Measurements from ENCODE around the gene KIRREL3.

Gene KIRREL3

DNA sequence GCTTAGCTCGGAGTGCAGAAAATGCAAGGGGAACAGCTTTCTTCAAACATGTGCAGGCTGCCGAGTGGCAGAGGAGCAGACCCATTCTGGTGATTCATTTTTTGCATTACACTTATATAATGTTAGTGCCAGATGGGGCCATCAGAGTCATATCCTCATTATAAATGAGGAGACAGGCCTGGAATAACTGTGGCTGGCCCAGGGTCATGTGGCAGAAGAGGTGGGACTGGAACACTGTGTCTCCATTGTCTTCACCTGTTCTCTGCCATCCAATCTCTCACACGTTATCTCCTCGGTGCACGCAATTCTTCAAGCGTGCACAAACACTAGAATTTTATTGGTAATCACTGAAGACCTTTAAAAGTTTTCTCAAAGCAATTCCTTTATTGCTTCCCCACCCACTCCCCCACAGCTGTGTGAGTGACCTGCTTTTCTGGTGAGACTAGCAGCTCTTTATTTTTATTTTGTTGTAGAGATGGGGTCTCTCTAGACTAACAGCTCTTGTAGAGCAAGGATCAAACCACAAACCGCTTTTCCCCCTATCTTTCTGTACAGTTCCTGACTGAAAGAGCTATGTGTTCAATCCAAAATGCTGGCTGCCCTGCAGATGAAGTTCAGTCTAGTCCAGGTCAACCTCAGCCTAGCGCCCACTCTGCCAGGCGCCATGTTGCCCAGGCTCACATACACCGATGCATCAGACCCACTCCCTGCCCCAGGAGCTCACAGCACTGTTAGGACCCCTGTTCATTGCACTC is 569.8 kb downstream of the KIRREL3 start:
- DNase-seq: no peak

DNA sequence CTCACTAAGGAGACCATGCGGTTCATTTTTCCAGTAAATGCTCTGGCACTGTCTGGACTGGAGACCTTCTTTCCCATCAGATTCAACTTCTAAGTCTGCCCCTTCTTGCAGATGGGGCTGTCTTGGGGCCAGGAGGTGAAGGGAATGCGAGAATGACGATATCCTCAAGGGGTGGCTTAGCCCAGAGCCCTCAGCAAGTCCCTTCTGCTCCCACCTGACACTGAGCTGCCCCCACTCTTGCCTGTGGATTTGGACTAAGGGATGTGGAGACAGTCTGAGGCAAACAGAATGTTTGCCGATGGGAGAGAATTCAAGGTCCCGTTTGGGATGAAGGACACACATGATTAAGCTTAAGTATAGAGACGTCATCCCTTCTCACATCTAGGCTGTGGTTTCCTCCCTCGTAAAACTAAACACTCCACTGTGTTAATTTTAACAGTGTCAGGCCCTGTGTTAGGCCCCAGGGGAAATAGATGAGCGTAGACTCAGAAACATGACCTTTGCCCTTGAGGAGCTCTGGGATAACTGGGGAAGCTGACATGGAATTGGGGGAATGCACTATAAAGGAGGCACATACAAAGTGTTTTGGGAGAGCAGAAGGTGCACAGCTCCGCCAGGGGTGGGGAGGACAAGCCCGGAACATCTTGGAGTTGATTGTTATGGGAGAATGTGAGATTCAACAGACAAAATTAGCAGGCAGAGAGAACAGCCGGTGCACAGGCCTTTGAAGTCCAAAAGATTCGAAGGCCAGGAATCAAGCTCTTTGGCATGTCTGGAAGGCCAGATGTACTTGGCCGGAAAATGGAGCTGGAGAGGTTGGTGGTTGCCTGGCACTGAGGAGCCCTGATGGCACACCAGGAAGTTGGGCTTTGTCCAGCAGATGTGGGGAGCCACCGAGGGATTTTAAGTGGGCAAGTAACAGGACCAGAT is 573.5 kb downstream of the KIRREL3 start:
- DNase-seq: no peak

DNA sequence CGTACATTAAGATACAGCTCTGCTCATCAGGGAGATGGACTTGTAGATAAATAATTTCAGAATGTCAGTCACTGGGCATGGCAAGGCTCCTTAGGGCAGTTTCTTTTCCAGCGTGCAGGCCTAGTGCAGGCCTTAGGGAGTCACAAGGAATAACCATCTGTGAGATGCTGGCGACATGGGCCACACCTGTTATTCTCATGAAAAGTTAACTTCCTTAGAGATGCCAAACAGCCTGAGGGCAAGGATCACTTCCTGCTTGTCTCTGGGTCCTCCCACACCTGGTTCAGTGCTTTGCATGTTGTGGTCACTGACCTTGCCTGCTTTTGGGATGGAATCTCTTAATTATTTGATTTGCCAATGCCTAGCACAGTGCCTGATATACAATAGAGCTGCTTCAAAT is 574.5 kb downstream of the KIRREL3 start:
- DNase-seq: no peak

DNA sequence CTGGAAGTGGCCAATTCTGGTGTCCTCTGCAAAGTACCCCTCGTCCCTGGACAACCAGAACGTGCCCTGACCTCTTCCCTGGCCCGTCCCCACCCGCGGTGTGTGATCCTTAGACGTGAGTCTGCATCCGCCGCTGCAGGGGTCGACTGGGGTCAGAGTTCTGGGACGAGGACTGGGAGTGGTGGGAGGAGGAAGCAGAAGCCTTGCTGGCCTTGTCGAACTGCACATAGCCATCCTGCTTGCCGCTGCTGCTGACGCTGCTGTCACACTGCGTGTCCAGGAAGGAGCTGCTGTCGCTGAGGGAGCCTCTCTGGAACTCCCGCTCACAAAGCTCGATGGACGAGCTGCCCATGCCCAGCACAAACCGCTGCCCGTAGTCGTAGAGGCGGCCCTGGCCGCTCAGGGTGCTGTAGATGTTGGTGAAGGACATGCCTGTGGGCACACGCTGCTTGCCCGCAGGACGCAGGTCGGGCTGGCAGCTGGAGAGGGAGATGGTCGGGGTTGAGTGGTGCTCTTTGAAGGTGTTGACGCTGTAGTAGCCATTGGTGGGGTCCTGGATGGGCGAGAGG is 576.0 kb downstream of the KIRREL3 start:
- DNase-seq: no peak

DNA sequence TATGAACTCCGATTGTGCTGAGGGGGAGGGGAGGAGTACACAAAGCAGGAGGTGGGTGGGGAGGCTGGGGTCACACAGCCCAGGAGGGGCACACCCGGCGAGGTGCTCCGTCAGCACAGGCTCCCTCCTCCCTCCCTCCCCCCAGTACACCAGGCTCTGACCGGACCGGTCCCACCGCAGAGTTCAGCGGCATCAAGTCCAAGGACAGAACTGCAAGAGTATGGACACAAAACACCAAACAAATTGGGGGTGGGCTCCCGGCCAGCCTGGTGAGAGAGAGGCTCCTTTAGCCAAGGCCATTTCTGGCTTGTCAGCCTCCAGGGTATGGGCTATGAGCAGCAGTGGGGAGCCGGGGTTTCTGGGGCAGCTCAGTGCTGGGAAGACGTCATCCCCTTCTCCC is 576.8 kb downstream of the KIRREL3 start:
- no peak for DNase-seq

DNA sequence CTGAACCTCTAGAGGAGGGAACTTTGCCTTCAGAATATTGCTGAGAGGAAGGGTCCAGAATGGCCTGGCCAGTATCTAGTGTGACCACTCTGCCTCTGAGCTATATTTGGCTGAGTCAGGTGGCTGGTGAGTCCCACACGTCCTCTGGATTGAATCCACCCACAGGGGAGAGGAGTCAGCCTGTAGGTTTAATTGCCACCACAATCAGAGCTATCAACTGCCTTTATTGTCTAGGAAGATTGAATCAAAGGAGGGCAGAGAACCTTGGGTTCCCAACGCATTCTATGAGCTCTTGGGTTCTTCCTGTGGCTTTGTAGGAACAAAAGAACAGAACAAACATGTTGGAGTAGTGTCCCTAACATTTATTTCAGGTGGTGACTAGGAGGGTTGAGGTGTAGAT is 577.4 kb downstream of the KIRREL3 start:
- DNase-seq: no peak

DNA sequence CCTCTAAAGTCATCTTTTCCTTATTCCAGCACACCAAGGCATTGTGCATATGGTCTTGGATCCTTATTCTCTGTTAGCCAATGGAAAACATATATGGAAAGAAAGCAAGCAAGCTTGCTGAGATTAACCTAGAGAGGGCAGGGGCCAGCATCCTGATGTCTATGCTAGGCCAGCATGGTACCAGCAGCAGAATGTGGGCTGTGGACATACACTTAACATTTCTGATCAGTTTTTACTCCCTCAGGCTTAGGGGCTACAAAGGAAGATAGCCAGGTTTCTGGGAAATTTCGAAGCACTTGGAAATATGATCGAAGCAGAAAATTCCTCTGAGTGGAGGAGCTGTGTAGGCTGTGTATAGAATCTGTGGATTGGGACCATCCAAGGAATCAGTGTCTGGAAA is 578.1 kb downstream of the KIRREL3 start:
- DNase-seq: no peak

DNA sequence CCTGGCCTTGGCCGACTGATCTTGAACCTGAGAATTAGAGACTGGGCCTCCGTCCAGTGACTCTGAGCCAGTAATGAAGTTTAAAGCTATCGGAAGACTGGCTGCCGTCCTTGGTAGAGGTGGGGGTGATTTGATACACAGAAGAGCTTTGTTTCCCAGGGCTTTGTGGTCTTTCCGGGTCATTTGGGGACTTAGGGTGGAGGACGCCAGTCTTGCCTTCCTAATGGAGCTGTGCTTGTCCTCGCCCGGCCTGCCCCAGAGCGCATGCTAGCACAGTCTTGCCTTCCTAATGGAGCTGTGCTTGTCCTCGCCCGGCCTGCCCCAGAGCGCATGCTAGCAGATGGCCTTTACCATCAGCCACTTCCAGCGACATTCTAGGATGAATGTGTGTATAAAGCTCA is 579.3 kb downstream of the KIRREL3 start:
- no peak for DNase-seq

DNA sequence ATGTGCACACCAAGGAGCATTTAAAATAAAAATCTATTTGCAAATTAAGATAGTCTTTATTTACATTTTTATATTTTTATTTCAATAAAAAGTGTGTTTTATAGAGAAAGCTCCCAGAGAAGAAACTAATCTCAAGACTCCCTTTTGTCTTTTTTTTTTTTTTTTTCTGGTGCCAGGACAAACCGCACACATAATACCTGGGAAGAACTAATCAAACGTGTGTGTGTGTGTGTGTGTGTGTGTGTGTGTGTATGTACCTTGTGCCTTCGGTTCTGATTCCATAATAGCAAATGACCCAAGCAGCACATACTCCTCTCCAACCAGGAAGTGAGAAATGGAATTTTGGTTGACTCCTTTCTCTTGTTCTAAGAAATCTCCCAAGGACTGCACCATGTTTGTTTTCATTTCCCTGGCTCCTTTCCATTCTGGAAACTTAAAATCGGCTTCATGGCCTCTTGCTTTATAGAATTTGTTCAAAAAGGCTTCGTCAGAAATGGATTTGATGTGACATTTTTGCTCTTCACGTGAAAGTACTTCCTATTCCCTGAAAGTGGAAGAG is 579.8 kb downstream of the KIRREL3 start:
- DNase-seq: no peak

DNA sequence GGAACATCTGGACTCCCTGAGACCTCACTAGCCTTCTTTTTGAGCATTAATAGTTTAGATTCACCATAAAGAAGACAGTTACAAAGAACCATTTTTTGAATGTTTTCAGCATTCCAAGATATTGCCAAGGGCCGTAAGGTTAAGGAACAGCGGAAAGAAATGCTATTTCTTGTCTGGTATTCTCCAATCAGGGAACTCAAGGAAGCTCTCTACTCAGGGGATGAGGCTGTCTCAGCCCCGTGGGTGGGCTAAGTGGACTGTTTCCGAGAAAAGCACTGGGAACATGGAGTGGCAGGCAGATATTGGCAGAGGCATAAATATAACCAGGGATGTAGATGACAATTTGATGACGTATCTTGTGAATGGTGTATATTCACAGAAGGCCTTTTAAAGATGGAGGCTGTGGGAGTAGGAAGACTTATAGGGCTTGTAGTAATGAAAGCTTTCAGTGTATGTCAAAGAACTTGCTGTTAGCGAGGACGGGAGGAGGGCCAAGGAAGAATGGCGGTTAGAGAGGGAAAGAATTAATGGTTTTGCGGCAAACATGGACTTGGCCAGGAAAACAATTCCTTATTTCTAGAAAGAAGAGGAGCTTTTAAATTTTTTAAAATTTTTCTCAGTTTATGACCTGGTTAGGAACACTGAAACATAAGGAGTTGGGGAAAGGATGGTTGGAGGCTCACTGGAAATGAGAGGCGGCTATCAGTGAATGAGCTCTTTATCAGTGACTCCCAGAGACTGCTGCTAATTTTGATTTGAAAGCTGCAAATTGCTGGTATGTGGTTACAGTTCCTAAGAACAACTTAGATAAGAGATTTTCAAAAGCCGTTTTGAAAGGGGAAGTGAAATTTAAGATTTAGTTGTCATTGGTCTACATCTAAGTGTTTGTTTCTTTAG is 580.5 kb downstream of the KIRREL3 start:
- DNase-seq: no peak

DNA sequence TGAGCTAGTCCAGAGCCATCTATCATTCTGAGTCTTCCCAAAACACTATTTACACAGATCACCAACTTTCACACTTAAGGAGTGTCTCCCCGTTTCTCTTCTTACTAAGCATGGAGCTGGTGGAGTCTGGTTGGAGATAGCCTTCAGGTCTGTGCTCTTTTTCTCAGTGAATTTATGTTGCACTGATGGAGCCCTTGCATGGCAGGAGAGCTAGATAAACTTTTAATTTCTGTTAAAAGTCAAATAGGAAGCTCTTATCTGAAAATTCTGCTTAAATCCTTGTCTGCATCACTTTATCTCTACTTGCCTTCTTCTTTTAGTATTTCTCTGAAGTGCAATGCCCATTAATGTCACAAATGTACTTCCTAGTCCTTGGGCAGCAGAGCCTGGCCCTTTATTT is 581.7 kb downstream of the KIRREL3 start:
- DNase-seq: no peak

DNA sequence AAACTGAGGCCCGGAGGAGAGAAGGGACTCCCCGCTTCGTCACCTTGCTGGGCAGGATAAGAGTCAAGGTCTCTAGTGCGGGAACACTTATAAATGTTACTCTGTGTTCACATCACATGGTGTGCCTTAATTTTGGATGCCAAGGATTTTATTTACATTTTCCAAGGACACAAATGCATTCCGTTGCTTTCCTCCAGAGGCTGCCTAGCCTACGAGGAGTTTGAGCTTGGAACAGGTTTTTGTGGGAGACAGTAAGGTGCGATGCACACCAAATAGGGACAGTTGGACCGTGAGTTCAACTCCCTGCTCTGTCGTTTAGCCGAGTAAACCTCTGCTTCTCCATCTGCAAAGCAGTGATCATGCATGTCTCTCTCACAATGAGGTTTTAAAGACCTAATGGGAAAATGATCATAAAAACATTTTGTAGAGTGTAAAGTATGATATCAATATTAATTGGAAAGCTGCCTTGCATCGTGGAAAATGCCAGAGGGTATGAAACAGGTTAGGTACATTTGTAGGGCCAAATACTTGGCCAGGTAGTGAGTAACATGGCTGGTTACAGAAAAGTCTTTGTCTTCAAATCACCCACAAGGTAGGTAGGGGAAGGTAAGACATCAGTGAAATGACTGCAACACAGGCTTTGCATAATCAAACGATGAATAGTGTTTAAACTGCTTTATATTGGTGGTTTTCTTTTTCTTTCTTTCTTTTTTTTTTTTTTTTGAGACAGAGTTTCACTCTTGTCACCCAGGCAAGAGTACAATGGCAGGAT is 583.3 kb downstream of the KIRREL3 start:
- no peak for DNase-seq

DNA sequence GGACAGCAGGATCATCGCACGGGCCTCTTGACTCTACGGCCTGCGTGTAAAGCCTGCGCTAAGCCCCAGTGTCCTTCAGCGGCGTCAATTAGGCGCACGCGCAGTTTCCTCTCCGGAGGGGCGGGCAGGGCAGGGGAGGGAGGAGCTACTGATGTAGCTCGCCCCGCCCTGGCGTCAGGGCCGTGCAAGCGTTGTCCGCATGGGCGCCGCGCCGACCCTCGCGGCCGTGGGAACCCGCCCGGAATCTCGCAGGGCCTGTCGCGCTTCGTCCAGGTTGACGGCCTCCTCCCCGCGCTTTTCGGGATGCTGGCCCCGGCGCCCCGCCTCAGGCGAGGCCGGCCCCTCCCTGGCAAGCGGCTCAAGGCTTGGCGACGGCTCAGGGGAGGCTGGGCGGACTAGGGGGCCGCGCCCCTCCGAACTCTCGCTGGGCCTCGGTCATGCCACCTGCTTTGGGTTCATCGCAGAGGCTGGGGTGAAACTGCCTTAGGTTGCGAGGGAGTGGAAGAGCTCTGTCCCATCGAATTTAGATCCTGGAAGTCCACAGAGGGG is 584.0 kb downstream of the KIRREL3 start:
- peak; percentile 75 to 85 for DNase-seq

DNA sequence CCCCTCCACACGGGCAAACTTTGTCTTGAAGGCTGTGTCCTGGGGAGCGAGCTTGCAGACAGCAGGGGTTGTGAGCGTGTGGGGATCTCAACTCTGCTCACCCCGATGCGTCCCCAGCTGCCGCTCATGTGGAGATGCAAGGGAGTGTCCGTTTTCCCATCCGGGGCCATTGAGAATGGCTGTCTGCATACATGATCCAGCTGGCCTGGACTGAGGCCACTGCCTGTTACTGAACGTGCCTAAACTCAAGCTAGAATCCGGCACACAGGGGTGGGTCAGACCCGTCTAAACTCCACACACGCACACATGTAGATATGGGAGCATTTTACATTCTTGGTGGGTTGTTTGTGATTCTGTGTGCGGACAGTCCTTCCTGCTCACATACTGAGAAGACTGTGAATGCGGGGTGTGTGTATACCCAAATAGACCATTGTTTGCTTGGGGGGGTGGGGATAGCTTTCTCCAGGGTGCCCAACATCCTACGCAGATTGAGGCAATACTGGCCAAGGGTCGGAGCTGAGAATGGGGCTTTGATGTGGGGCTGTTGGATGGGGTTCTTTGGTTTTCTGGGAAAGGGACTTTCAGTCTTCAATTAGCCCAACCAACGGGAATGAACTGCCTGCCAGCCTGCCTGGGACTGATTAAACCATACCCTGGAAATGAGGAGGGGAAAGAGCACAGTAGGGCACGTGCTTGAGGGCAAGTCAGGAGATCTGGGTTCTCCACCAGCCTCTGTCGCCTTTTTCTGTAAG is 584.7 kb downstream of the KIRREL3 start:
- DNase-seq: no peak

DNA sequence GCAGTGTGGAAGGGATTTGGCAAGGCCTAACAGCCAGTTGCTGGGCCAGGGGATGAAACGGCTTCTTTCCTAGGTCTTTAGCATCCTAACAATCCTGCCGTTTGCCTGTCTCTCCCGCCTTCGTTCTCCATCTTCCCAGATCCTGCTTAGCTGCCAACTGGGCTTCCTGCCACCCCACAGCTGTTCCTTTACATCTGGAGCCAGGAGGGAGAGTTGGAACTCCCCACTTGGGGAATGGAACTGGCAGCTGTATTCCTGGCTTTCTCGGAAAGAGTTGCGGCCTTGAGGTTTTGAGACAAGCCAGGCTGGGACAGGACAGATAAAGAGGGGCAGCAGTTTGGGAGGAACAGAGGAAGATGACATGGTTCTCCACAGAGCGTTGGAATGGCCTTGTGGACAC is 585.4 kb downstream of the KIRREL3 start:
- no peak for DNase-seq

DNA sequence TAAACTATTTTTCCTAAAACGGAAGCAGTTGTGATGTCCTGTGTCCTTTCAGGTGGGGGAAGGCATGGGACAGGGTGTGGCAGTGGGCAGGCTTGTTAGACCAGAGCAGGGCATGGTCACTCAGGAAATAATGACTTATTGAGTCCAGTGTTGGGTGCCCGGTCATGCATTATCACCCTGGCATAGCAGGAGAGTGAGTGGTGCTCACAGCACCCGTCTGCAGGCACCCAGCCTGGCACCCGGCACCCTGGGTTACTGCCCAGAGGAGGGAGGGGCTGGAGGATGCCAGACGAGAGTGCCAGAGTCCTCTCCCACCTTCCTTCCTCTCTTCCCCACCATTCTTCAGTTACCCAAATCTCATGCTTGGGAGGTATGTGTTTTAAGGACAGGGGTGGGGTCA is 586.0 kb downstream of the KIRREL3 start:
- no peak for DNase-seq

DNA sequence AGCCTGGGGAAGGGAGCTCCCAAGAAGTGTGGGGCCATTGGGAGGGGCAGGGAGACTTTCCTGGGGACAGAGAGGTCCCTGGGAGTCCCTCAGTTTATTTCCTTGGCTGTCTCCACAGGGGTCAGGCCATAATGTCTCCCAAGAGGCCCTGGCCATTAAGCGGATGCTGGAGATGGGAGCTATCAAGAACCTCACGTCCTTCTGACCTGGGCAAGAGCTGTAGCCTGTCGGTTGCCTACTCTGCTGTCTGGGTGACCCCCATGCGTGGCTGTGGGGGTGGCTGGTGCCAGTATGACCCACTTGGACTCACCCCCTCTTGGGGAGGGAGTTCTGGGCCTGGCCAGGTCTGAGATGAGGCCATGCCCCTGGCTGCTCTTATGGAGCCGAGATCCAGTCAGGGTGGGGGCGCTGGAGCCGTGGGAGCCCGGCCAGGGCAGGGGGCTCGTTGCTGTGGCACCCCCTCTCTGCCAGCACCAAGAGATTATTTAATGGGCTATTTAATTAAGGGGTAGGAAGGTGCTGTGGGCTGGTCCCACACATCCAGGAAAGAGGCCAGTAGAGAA is 586.6 kb downstream of the KIRREL3 start:
- no peak for DNase-seq

DNA sequence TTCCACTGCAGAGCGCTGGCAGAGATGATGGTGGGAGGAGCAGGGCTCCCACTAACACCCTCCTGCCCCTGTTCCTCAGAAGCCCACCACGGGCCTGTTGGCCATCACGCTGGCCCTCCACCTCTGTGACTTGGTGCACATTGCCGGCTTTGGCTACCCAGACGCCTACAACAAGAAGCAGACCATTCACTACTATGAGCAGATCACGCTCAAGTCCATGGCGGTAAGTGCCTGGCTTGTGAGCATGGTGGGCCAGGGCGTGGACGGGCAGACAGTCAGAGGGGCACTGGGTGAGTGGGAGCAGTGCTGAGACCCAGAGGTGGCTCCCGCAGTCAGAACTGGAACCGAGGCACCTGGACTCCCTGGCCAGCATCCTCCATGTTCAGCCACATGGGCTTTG is 587.1 kb downstream of the KIRREL3 start:
- DNase-seq: no peak

DNA sequence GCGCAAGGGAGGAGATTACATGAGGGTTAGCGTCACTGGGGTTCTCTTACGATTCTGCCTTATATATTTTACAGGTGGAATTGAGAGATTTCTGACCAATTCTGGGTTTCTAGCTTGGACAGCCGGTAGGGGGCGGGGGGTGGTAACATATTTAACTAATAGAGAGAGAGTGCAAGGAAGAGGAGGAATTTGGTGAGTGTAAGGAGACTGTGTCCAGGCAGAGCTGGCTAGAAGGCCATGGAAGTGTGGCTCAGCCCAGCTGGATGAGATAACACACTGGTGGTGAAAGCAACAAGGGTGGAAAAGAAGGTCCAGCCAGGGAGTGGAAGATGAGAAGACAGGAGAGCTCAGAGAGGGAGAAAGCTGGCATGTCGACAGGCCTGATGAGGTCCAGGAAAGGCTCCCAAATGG is 588.6 kb downstream of the KIRREL3 start:
- no peak for DNase-seq

DNA sequence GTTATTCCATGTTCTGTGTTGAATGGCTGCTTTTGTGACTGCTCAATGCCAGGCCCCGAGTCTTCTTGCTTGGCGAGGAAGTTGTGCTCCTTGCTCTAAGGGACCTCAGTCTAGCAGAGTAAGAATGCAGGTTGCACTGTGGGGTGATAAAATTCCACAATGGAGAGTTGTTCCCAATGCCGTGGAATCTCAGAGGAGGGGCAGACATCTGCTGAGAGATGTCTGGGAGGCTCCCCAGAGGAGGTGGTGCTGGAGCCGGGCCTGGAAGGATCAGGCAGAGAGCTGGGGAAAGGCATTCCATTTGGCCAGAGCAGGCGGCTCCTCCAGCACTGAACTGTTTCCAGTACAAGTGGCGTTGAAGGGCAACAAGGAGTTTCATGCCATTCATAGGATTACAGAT is 589.9 kb downstream of the KIRREL3 start:
- no peak for DNase-seq

Measured in NCI-H1930 (cell line).